DOHH2 (cell line): Measurements from ENCODE around the gene MEF2B.

Experiments
- CTCF ChIP-seq: fragments of 200-600 bp; sonication (generic); IDR thresholded peaks from one replicate; pipeline ENCODE4 v1.5.1; 2014; ENCODE audit warnings: antibody characterized with exemption, mild to moderate bottlenecking, low read depth, low read length; ENCODE audit not compliant: poor library complexity, severe bottlenecking
- EZH2phosphoT487 ChIP-seq: fragments of 200-600 bp; sonication (generic); IDR thresholded peaks from 2 replicates; pipeline ENCODE4 v1.6.1; 2017; ENCODE audit warnings: borderline replicate concordance, mild to moderate bottlenecking, antibody characterized with exemption, low read length, moderate library complexity, mixed read lengths

GRCh38 chr19:19098703-19099632 is 71.1 kb downstream of the MEF2B start:
- TF ChIP-seq EZH2phosphoT487 (no peak), CTCF (no peak)
